ENCODE results near the gene RAMACL.
"Not testable (repeated sequence)": the region's sequence is repeated elsewhere in the genome, so short reads cannot be mapped to it uniquely, and the experiment has no call there.

Gene RAMACL

GRCh38 chr6:166596776-166597507 is 10.5 kb upstream of the RAMACL start:
- DNase-seq (ENCODE audit: low read depth in 2 of 2) = no peak

- DNase-seq (ENCODE audit: low read depth in 2 of 2) = no peak
Observed at GRCh38 chr6:166595949-166596348, 9.5 kb upstream of the RAMACL start.

- no peak for DNase-seq (ENCODE audit: low read depth in 2 of 2)
Observed at GRCh38 chr6:166595061-166595780, 8.7 kb upstream of the RAMACL start.

GRCh38 chr6:166592821-166593220 is 6.3 kb upstream of the RAMACL start:
- no peak for DNase-seq (ENCODE audit: low read depth in 2 of 2)

DNA sequence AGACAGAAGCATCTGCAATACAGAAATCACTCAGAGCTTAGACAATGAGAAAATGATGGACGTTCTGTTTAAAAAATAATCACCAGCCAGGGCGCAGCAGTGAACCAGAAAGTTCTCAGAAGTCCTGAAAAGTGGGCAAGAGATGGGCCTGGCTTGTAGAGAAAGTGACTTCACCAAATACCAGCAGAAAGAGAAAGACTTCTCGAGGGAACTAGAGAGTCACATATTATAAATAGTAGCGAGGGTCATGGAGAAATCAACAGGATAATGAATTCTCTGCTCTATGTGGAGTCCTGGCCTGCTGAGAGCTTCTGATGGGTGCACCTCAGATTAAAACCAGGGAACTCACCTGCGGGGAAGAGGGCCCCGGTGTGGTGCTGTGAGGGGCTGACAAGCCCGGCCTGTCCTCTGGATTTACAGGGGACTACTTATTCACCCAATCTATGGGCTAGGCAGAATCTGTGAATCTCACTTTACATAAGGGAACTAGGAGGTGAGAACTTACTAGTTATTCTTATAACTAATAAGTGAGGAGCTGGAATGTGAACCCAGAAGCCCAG is 5.6 kb upstream of the RAMACL start:
- DNase-seq (ENCODE audit: low read depth in 2 of 2) = no peak

- DNase-seq (ENCODE audit: low read depth in 2 of 2) = no peak
Observed at GRCh38 chr6:166591026-166591425, 4.5 kb upstream of the RAMACL start.

DNA sequence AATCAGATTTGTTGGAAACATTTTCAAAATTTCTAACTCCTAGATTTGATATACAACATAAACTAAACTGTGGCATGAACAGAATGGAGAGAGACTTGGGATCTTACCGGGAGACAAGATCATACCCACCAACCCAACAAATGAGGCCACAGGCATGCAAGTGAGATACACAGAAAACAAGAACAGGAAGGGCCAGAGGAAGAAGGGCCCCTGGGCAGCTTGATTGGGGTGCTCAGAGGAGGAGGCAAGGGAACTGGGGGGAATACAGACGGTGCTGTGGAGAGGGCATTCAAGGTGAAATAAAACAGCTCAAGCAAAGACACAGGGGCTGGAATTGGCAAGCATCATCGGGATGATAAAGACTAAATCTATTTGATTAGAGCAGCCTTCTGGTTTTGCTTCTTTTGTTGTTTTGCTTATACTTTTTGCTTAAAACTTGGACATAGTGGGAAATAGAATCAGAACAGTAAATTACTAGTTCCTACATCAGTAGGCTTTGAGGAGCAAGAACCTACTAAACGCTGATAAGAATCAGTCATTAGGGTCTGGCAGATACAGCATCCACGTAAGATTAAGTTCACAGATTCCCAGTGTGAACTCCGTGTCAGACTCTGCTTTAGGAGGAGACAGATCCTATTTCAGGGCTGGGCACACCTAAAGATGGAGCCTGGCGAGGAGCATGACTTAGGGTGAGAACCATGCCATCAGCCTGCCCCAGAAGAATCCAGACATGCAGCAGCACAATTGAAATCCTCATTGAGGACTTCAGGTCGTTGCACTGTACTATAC is 3.5 kb upstream of the RAMACL start:
- DNase-seq (ENCODE audit: low read depth in 2 of 2) = no peak

DNA sequence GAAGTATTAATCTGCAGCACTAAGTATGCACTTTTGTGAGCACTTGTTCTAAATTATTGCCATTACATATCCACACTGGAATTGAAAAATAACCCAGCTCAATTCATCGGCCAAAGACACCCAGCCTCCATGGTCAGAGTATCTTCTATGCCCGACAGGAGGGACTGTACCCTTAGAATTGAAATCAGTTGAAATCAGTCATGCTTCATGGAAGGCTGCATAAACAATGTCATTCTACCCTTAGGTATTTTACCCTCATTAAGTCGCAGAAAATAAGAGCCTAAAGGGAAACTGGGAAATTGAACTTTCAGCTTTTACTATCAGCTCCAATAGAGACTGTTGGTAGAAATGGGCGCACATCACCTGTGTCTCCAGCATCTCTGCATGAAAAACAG is 2.9 kb upstream of the RAMACL start:
- no peak for DNase-seq (ENCODE audit: low read depth in 2 of 2)

GRCh38 chr6:166588691-166589336 is 2.3 kb upstream of the RAMACL start:
- no peak for DNase-seq (ENCODE audit: low read depth in 2 of 2)

DNA sequence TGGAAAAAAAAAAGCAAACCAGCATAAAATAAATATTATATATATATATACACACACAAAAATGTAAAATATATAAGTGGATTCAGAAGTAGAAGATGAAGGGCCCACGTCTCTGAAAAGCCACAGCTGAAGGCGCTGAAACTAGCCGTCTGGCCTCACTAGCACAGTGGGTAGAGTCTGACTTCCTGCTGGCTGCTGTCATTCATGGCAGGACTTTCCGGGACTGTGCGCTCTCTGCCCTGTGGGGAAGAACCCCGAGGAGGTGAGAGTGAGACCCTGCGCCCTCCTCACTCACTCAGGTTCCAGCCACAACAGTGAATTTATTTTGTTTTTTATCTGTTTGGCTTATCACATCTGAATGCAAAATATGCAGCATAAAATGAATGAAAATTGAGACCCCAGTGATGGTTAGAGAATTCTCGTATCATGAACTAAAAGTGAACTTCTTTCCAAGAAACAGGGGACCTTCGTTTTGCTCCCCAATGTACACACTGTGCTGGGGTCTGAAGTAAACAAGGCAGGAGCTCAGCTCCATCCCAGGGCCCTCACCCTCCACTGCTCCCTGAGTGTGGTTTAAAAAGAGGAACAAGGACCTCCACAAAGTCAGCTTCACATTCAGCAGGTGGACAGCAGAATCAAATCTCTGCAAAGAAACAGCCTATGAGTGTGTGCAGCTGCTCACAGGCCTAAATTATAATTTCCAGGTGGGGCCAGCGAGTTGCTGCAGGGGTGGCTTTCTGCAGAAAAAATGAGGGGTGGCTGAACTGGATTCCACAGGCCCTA is 1.3 kb upstream of the RAMACL start:
- DNase-seq (ENCODE audit: low read depth in 2 of 2) = no peak

DNA sequence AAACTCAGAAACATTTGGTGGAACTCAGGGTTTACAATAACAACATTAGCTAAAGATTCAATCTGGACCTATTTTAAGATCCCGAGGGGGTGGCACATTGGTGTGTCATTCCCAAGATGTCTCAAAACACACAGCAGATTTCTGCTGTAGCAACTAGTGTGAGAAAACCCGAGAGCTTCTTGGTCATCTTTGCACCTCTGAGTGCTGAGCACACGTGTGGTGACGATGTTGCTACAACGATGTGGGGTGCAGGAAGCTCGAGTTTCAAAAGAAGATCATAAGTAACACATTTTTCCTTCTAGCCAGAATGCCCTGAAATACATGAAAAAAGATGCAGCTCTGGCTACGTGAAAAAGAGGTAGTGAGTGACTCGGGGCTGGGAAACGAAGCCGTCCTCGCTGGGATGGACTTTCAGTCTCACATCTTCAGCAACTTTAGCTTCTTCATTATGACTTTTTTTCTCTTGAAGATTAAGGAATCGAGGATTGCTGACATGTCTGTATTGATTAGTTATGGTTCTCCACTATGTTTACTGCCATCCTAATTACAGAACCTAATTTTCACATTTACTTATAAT is 1.5 kb downstream of the RAMACL start:
- no peak for DNase-seq (ENCODE audit: low read depth in 2 of 2)

GRCh38 chr6:166584155-166584554 is 2.3 kb downstream of the RAMACL start:
- no peak for DNase-seq (ENCODE audit: low read depth in 2 of 2)

DNA sequence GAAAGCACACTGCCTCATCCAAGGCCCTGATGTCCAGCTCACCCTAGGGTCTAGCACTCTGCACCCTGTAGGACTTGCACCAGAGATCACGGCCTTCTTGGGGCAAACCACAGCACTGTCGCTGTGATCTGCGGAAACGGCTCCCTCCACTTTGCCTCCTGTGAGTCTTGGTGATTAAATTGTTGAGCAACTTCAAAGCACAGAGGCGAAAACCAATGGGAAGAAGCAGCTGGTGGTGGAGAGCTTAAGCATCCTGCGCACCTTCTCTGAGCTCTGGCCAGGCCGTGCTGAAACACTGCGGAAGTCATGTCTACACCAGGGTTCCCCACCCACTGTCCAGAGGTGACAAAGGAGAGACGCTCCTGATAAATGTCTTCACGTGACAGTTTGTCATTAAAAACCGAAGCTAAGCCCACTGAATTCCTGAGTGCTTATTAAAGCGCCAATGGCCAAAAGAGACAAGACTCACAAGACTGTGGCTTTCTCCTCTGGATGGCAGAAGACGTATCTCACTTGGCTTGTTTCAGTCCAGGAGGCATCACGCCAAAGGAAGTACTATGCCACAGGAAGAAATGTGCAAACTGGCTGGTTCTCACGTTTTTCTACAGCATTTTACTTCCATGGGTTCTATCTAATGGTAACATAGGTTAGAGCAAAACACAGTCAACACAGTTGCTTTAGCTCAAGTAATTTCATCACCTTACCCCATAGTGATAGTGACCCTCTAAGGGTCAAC is 3.1 kb downstream of the RAMACL start:
- DNase-seq (ENCODE audit: low read depth in 2 of 2) = no peak

DNA sequence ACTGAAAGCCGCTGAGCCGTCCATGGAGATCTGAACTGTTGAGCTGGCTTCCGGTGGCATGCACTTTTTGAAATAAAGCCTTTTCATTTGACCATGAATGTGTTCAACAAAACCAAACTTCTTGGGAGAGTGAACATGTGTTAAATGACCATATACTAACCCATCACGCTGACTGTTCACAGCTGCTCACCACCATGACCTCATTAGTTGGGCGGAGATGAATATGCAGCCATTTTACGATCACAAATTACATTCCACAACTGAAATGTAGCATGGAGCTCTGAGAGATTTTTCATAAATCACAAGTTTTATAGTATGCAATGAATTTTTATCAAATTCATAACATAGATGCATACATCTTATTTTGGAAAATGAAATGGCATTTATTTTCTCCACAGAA is 4.2 kb downstream of the RAMACL start:
- no peak for DNase-seq (ENCODE audit: low read depth in 2 of 2)

GRCh38 chr6:166581801-166582200 is 4.7 kb downstream of the RAMACL start:
- DNase-seq (ENCODE audit: low read depth in 2 of 2) = not testable (repeated sequence)

DNA sequence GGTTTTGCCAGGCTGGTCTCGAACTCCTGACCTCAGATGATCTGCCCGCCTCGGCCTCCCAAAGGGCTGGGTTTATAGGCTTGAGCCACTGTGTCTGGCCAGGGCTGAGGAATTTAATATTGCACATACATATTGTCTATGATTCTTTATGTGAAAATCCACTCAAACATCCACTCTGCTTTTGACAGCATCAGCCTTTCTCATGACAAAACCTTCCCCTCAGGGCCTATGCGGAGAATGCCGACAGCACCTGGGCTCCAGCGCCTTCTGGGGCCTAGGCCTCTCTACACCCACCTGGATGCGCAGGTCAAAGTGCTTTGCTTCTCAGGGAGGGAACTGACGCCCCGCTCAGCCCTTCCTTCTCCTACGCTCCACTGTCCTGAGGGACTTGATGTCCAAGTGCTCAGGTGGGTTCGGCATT is 5.4 kb downstream of the RAMACL start:
- DNase-seq (ENCODE audit: low read depth in 2 of 2) = no peak

DNA sequence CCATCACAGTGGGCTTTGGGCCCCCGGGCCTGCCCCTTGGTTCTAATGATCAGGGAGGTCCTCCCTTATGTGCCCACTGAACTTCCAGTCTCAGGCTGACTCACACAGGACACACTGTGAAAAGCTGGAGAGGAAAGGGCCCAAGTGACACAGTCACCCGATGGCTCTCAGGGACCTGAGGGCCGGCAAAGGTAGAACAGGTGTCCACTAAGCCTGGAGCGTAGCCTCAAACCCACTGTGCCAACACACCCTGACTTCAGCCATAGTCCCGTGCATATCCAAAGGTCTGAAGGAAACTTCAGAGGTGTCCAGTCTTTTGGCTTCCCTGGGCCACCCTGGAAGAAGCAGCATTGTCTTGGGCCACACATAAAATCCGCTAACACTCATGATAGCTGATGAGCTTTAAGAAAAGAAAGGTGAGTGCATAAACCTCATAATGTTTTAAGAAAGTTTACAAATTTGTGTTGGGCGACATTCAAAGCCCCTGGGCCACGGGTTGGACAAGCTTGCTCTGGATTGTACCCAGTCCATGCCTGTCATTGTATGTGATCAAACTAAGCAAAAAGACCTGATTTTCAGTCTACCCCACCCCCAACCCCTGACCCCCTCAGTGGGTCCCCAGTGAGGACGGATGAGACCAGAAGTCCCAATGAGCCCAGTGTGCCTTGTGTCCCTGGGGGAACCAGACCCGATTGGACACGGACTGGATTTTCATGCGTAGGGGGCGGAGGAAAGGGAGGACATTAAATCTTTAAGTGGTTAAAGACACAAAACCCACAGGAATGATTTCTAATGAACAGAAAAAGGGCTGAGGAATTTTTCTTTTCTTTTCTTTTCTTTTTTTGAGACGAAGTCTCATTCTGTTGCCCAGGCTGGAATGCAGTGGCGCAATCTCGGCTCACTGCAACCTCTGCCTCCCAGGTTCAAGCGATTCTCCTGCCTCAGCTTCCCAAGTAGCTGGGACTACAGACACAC is 6.1 kb downstream of the RAMACL start:
- DNase-seq (ENCODE audit: low read depth in 2 of 2) = no peak

GRCh38 chr6:166579237-166579850 is 7.1 kb downstream of the RAMACL start:
- DNase-seq (ENCODE audit: low read depth in 2 of 2) = no peak

Measured in stimulated activated CD8-positive, alpha-beta memory T cell treated with anti-CD3 and anti-CD28 coated beads, Interleukin-7, amount 100 ng/mL, for 4 hours (primary cell).